A673 (cell line): ENCODE data around the gene PAX3.

Source experiments
- EZH2 ChIP-seq: fragments of 200-600 bp; sonication (generic); IDR thresholded peaks from 2 replicates; pipeline ENCODE4 v1.6.1; 2017; ENCODE audit warnings: borderline replicate concordance, low read depth, mild to moderate bottlenecking, mixed read lengths, antibody characterized with exemption, low read length; ENCODE audit not compliant: poor library complexity, severe bottlenecking
- TF ChIP-seq, protein P1 (sequence below): fragments of 300-800, 200-600 bp; sonication (generic); conservative IDR thresholded peaks from 2 replicates; pipeline ENCODE4 v1.5.1; 2017; ENCODE audit warnings: low read depth, mild to moderate bottlenecking, antibody characterized with exemption, low read length, moderate library complexity, mixed read lengths

DNA sequence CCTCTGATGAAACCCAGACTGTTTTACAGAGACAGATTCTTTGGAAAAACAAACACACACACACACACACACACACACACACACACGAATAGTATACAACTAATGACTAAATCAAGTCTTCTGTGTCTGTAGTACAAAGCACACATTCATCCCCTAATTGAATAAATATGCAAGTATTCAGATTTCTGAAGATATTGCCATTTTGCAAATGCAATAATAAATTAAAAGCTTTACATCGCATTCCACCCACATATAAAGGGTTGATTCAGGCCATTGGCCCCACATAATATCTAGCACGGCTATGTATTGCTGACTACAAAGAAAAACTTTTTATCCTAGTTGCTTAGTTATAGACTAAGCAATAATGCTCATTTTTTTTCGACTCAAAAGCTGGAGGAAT, 86.2 kb downstream of the PAX3 start:
- TF ChIP-seq, protein P1, sequence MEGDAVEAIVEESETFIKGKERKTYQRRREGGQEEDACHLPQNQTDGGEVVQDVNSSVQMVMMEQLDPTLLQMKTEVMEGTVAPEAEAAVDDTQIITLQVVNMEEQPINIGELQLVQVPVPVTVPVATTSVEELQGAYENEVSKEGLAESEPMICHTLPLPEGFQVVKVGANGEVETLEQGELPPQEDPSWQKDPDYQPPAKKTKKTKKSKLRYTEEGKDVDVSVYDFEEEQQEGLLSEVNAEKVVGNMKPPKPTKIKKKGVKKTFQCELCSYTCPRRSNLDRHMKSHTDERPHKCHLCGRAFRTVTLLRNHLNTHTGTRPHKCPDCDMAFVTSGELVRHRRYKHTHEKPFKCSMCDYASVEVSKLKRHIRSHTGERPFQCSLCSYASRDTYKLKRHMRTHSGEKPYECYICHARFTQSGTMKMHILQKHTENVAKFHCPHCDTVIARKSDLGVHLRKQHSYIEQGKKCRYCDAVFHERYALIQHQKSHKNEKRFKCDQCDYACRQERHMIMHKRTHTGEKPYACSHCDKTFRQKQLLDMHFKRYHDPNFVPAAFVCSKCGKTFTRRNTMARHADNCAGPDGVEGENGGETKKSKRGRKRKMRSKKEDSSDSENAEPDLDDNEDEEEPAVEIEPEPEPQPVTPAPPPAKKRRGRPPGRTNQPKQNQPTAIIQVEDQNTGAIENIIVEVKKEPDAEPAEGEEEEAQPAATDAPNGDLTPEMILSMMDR, result no peak
- no peak for TF ChIP-seq EZH2
